NB4 (cell line): ENCODE data around the gene DGKD.

Source experiments
- CTCF ChIP-seq: IDR thresholded peaks from one replicate; pipeline ENCODE4 v1.5.1; 2012; ENCODE audit warnings: low read depth, low read length
- MAX ChIP-seq: IDR thresholded peaks from 2 replicates; pipeline ENCODE4 v1.6.1; 2011; ENCODE audit warnings: low read depth, low read length
- POLR2A ChIP-seq: IDR thresholded peaks from 2 replicates; pipeline ENCODE4 v1.6.1; 2011; ENCODE audit warnings: mild to moderate bottlenecking; ENCODE audit not compliant: insufficient read length; ENCODE audit errors: extremely low read depth

GRCh38 chr2:233433029-233433428, 78.7 kb downstream of the DGKD start:
- TF ChIP-seq CTCF (no peak), POLR2A (no peak), MAX (no peak)
